ENCODE results near the gene INPP4B.

The INPP4B gene

GRCh38 chr4:142285222-142285583, 560.9 kb downstream of the INPP4B start:
- Histone ChIP-seq H3K9me3 (ENCODE audit: control insufficient read depth, low read length) (no peaks in the 10 kb centered on the region), H3K79me2 (no peaks in the 10 kb centered on the region), H3K9ac (no peak overlapping the region), H3K4me1 (no peaks in the 10 kb centered on the region), H2AFZ (no peak overlapping the region), H3K27me3 (ENCODE audit: control insufficient read depth, insufficient read depth, low read length) (no peaks in the 10 kb centered on the region), H3K4me3 (ENCODE audit: low read depth, low read length) (no peak overlapping the region), H3K27ac (no peak overlapping the region), H3K4me2 (ENCODE audit: low read length) (no peak overlapping the region), H3K36me3 (ENCODE audit: control insufficient read depth, insufficient read depth, low read length) (no peaks in the 10 kb centered on the region)
- no peak for TF ChIP-seq CTCF (IDR thresholded peaks at IDR 0.05)

- no peak overlapping the region for H2AFZ ChIP-seq
- no peaks in the 10 kb centered on the region for H3K9me3 ChIP-seq (ENCODE audit: control insufficient read depth, low read length)
- no peak overlapping the region for H3K9ac ChIP-seq
- no peaks in the 10 kb centered on the region for H3K79me2 ChIP-seq
- no peaks in the 10 kb centered on the region for H3K4me1 ChIP-seq
- no peak for TF ChIP-seq CTCF (IDR thresholded peaks at IDR 0.05)
- no peaks in the 10 kb centered on the region for H3K36me3 ChIP-seq (ENCODE audit: control insufficient read depth, insufficient read depth, low read length)
- H3K4me2 ChIP-seq (ENCODE audit: low read length) = no peak overlapping the region
- no peak overlapping the region for H3K4me3 ChIP-seq (ENCODE audit: low read depth, low read length)
- no peaks in the 10 kb centered on the region for H3K27me3 ChIP-seq (ENCODE audit: control insufficient read depth, insufficient read depth, low read length)
- H3K27ac ChIP-seq = no peak overlapping the region
Measured at GRCh38 chr4:142284402-142285221, 561.5 kb downstream of the INPP4B start.

- H3K4me1 ChIP-seq = no peaks in the 10 kb centered on the region
- H2AFZ ChIP-seq = no peak overlapping the region
- no peak overlapping the region for H3K27ac ChIP-seq
- H3K4me2 ChIP-seq (ENCODE audit: low read length) = no peak overlapping the region
- H3K27me3 ChIP-seq (ENCODE audit: control insufficient read depth, insufficient read depth, low read length) = no peaks in the 10 kb centered on the region
- no peaks in the 10 kb centered on the region for H3K79me2 ChIP-seq
- TF ChIP-seq CTCF (IDR thresholded peaks at IDR 0.05) = no peak
- no peak overlapping the region for H3K4me3 ChIP-seq (ENCODE audit: low read depth, low read length)
- no peak overlapping the region for H3K9ac ChIP-seq
- H3K36me3 ChIP-seq (ENCODE audit: control insufficient read depth, insufficient read depth, low read length) = no peaks in the 10 kb centered on the region
- H3K9me3 ChIP-seq (ENCODE audit: control insufficient read depth, low read length) = no peaks in the 10 kb centered on the region
Measured at GRCh38 chr4:142282870-142283431, 563.1 kb downstream of the INPP4B start.

GRCh38 chr4:142281999-142282398, 564.1 kb downstream of the INPP4B start:
- Histone ChIP-seq H3K4me1 (no peaks in the 10 kb centered on the region), H2AFZ (no peak overlapping the region), H3K27me3 (ENCODE audit: control insufficient read depth, insufficient read depth, low read length) (no peaks in the 10 kb centered on the region), H3K36me3 (ENCODE audit: control insufficient read depth, insufficient read depth, low read length) (no peaks in the 10 kb centered on the region), H3K79me2 (no peaks in the 10 kb centered on the region), H3K27ac (no peak overlapping the region), H3K4me3 (ENCODE audit: low read depth, low read length) (no peak overlapping the region), H3K4me2 (ENCODE audit: low read length) (no peak overlapping the region), H3K9ac (no peak overlapping the region), H3K9me3 (ENCODE audit: control insufficient read depth, low read length) (no peaks in the 10 kb centered on the region)
- no peak for TF ChIP-seq CTCF (IDR thresholded peaks at IDR 0.05)

- H3K27me3 ChIP-seq (ENCODE audit: control insufficient read depth, insufficient read depth, low read length) = no peaks in the 10 kb centered on the region
- H3K27ac ChIP-seq = no peak overlapping the region
- H3K36me3 ChIP-seq (ENCODE audit: control insufficient read depth, insufficient read depth, low read length) = no peaks in the 10 kb centered on the region
- no peaks in the 10 kb centered on the region for H3K79me2 ChIP-seq
- TF ChIP-seq CTCF (IDR thresholded peaks at IDR 0.05) = no peak
- H3K4me2 ChIP-seq (ENCODE audit: low read length) = no peak overlapping the region
- H2AFZ ChIP-seq = no peak overlapping the region
- H3K9me3 ChIP-seq (ENCODE audit: control insufficient read depth, low read length) = no peaks in the 10 kb centered on the region
- H3K9ac ChIP-seq = no peak overlapping the region
- H3K4me3 ChIP-seq (ENCODE audit: low read depth, low read length) = no peak overlapping the region
- H3K4me1 ChIP-seq = no peaks in the 10 kb centered on the region
Measured at GRCh38 chr4:142278663-142279062, 567.4 kb downstream of the INPP4B start.

Measured in parathyroid adenoma (tissue), 2 donors.